Liver (tissue), 9 donors: ENCODE data around the gene MEN1. TPM values are rescaled to one million over a fixed set of nuclear protein-coding genes. Genes with fewer than 3 reads are reported as not detected.

Experiments used
- DNase-seq: peaks from one replicate; pipeline ENCODE4 v3.0.0-alpha.2; 2017; ENCODE audit warnings: low spot score
- H3K27ac ChIP-seq, 2 donors: one replicate each; pipeline ENCODE4 v1.7.0; 2013; ENCODE audit warnings: inconsistent platforms in 2 of 2, low read length in 2 of 2, control low read depth in 1 of 2, low read depth in 1 of 2, mild to moderate bottlenecking in 1 of 2
- H3K27me3 ChIP-seq, 4 donors: one replicate each; pipeline versions ENCODE4 v1.6.1 to v1.7.0; 2013; ENCODE audit warnings: low read length in 3 of 4, inconsistent platforms in 1 of 4, mild to moderate bottlenecking in 1 of 4, moderate library complexity in 1 of 4; ENCODE audit not compliant: control insufficient read depth in 4 of 4, insufficient read depth in 4 of 4
- H3K36me3 ChIP-seq, 4 donors: one replicate each; pipeline versions ENCODE4 v1.6.1 to v1.7.0; 2013; ENCODE audit warnings: low read length in 3 of 4, mild to moderate bottlenecking in 3 of 4, low read depth in 1 of 4, moderate library complexity in 1 of 4; ENCODE audit not compliant: control insufficient read depth in 4 of 4, insufficient read depth in 3 of 4
- H3K4me1 ChIP-seq, 4 donors: one replicate each; pipeline versions ENCODE4 v1.6.1 to v1.7.0; 2013; ENCODE audit warnings: low read length in 3 of 4, mild to moderate bottlenecking in 3 of 4, moderate library complexity in 1 of 4; ENCODE audit not compliant: control insufficient read depth in 4 of 4, insufficient read depth in 4 of 4
- H3K4me3 ChIP-seq, 3 donors: one replicate each; pipeline versions ENCODE4 v1.6.1 to v1.7.0; 2013; ENCODE audit warnings: low read length in 3 of 3, control low read depth in 1 of 3, low read depth in 1 of 3, mild to moderate bottlenecking in 1 of 3
- H3K9ac ChIP-seq, 2 donors: one replicate each; pipeline ENCODE4 v1.7.0; 2013; ENCODE audit warnings: low read length in 2 of 2, mild to moderate bottlenecking in 2 of 2, moderate library complexity in 2 of 2, control low read depth in 1 of 2, low read depth in 1 of 2
- H3K9me3 ChIP-seq, 4 donors: one replicate each; pipeline versions ENCODE4 v1.6.1 to v1.7.0; 2013; ENCODE audit warnings: low read length in 3 of 4; ENCODE audit not compliant: control insufficient read depth in 4 of 4
- CTCF ChIP-seq: fragments of 150-350 bp; IDR thresholded peaks from 2 replicates; pipeline ENCODE4 v1.5.1; 2017; ENCODE audit warnings: improper control_type of control experiment, low read depth, low read length; ENCODE audit not compliant: missing input control
- EGR1 ChIP-seq, 2 donors: IDR thresholded peaks; 2 replicates each; pipeline ENCODE4 v1.6.1; 2016 to 2018; ENCODE audit warnings: antibody characterized with exemption in 2 of 2, low read depth in 2 of 2
- FOXA1 ChIP-seq: IDR thresholded peaks from 2 replicates; pipeline ENCODE4 v1.6.1; 2016; ENCODE audit warnings: antibody characterized with exemption
- FOXA2 ChIP-seq: IDR thresholded peaks from 2 replicates; pipeline ENCODE4 v1.6.1; 2016; ENCODE audit warnings: antibody characterized with exemption
- GABPA ChIP-seq, 2 donors: IDR thresholded peaks in 1 of 2; conservative IDR thresholded peaks in 1 of 2; 2 replicates each; pipeline ENCODE4 v1.6.1; 2016; ENCODE audit warnings: antibody characterized with exemption in 2 of 2, mild to moderate bottlenecking in 1 of 2, moderate library complexity in 1 of 2
- HNF4A ChIP-seq, 2 donors: conservative IDR thresholded peaks; 2 replicates each; pipeline ENCODE4 v1.6.1; 2016; ENCODE audit warnings: antibody characterized with exemption in 2 of 2, mild to moderate bottlenecking in 2 of 2
- HNF4G ChIP-seq: IDR thresholded peaks from 2 replicates; pipeline ENCODE4 v1.6.1; 2016; ENCODE audit warnings: antibody characterized with exemption
- JUND ChIP-seq, 2 donors: IDR thresholded peaks; 2 replicates each; pipeline ENCODE4 v1.6.1; 2016; ENCODE audit warnings: antibody characterized with exemption in 2 of 2
- MAX ChIP-seq: IDR thresholded peaks from 2 replicates; pipeline ENCODE4 v1.6.1; 2016; ENCODE audit warnings: antibody characterized with exemption
- NR2F2 ChIP-seq: IDR thresholded peaks from 2 replicates; pipeline ENCODE4 v1.6.1; 2016; ENCODE audit warnings: antibody characterized with exemption
- RAD21 ChIP-seq, 2 donors: IDR thresholded peaks; 2 replicates each; pipeline ENCODE4 v1.6.1; 2016; ENCODE audit warnings: antibody characterized with exemption in 2 of 2, mild to moderate bottlenecking in 2 of 2
- REST ChIP-seq: IDR thresholded peaks from 2 replicates; pipeline ENCODE4 v1.6.1; 2016; ENCODE audit warnings: antibody characterized with exemption, mild to moderate bottlenecking
- RXRA ChIP-seq, 2 donors: IDR thresholded peaks; 2 replicates each; pipeline ENCODE4 v1.6.1; 2017 to 2018; ENCODE audit warnings: antibody characterized with exemption in 2 of 2, mild to moderate bottlenecking in 1 of 2
- SP1 ChIP-seq: IDR thresholded peaks from 2 replicates; pipeline ENCODE4 v1.6.1; 2018; ENCODE audit warnings: antibody characterized with exemption, mild to moderate bottlenecking
- TAF1 ChIP-seq: conservative IDR thresholded peaks from 2 replicates; pipeline ENCODE4 v1.6.1; 2016; ENCODE audit warnings: antibody characterized with exemption, mild to moderate bottlenecking
- YY1 ChIP-seq: IDR thresholded peaks from 2 replicates; pipeline ENCODE4 v1.6.1; 2016; ENCODE audit warnings: antibody characterized with exemption, mild to moderate bottlenecking
- ZBTB33 ChIP-seq: IDR thresholded peaks from 2 replicates; pipeline ENCODE4 v1.6.1; 2016; ENCODE audit warnings: antibody characterized with exemption
- WGBS: extraction: QIAGEN DNeasy Blood & Tissue Kit; methylation state at CpG from one replicate; pipeline ENCODE4 v1.1.7; 2013; 5-methylcytosine and 5-hydroxymethylcytosine counted together
- polyA plus RNA-seq, 2 donors: library from polyadenylated mRNA; stranded (reverse) in 1 of 2; unstranded in 1 of 2; fragments of 200-250 nt in 1 of 2; fragments of >200 nt in 1 of 2; fragmentation: Nextera tagmentation in 1 of 2; extraction: Ambion mirVana in 1 of 2; gene quantifications; one replicate each; pipeline versions ENCODE4 v1.2.1 to v1.2.3, GENCODE V29; 2013 to 2015
- total RNA-seq, 2 donors: library from RNA; depleted of rRNA; stranded (reverse); fragments of >200 nt; gene quantifications; one replicate each; pipeline ENCODE4 v1.2.3, GENCODE V29; 2014
- TF ChIP-seq, protein P1 (sequence below): IDR thresholded peaks from 2 replicates; pipeline ENCODE4 v1.6.1; 2016; ENCODE audit warnings: antibody characterized with exemption
- donor health status: healthy.
- donor health status: healthy.
- donor health status: healthy.
- donor health status: healthy.
- donor health status: healthy.

The MEN1 gene
- total and polyA plus RNA-seq, 4 donors, result 9.0 to 15.1 (median 13.4) TPM

DNA sequence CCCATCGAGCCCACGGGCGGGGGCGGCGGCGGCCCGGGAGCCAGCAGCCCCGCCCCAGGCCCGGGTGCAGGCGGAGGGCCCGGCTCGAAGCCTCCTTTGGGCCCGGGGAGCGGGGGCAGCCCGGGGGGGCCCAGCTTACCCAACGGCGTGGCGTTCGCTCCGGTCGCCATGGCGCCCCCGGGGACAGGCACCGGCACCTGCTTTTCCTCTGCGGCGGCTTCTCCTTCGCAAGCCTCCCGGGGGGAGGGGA lies 32.2 kb downstream of the MEN1 start:
- peaks cover 0 to 30% (median 20%) of the 10 kb centered on the region in 4 donors for H3K4me1 ChIP-seq
- WGBS, result under 1% methylated on average over 28 of the region's 28 CpGs

More for the DNA sequence above, 32.2 kb downstream of the MEN1 start:
- H3K9me3 ChIP-seq, result no peaks in the 10 kb centered on the region
- H3K9ac ChIP-seq, result no peak overlapping the region
- TF ChIP-seq JUND (IDR thresholded peaks at IDR 0.05) (no peak), RXRA (IDR thresholded peaks at IDR 0.05) (no peak), CTCF (no peak), MAX (no peak), SP1 (no peak), HNF4G (no peak), REST (no peak), ZBTB33 (no peak), RAD21 (IDR thresholded peaks at IDR 0.05) (no peak), HNF4A (conservative IDR thresholded peaks at IDR 0.05) (no peak), EGR1 (IDR thresholded peaks at IDR 0.05; ENCODE audit: low read depth in 2 of 2) (no peak), FOXA1 (no peak), TAF1 (no peak), NR2F2 (no peak), FOXA2 (no peak), GABPA (IDR thresholded peaks at IDR 0.05 in 1 of 2, conservative IDR thresholded peaks at IDR 0.05 in 1 of 2) (no peak), YY1 (no peak)
- TF ChIP-seq, protein P1, sequence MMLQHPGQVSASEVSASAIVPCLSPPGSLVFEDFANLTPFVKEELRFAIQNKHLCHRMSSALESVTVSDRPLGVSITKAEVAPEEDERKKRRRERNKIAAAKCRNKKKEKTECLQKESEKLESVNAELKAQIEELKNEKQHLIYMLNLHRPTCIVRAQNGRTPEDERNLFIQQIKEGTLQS, result no peak
- peak overlapping the region; percentile 97 to 99 for H3K27ac ChIP-seq
- H3K4me3 ChIP-seq, result peak overlapping the region; percentile 67 to 100 (median 73)
- H3K36me3 ChIP-seq, result peaks cover 9 to 32% (median 28%) of the 10 kb centered on the region in 4 donors
- no peak for DNase-seq
- no peaks in the 10 kb centered on the region for H3K27me3 ChIP-seq
